HepG2 (cell line): ENCODE results near the gene HYAL1. TPM values are rescaled to one million over a fixed set of nuclear protein-coding genes. Genes with fewer than 3 reads are reported as not detected.

Experiments
- CBX1 ChIP-seq: IDR thresholded peaks from one replicate; pipeline ENCODE4 v1.6.1; 2016; ENCODE audit warnings: antibody characterized with exemption, low read depth
- LCORL ChIP-seq, 2 experiments: fragments of 450-650 bp in 1 of 2; sonication (generic) in 1 of 2; formaldehyde crosslinking in 1 of 2; IDR thresholded peaks; 2 replicates each; pipeline versions ENCODE4 v1.5.0 to v1.6.1; 2017 to 2020; ENCODE audit warnings: antibody characterized with exemption in 1 of 2, missing genetic modification reagents in 1 of 2
- NFATC3 ChIP-seq: sonication (generic); formaldehyde crosslinking; IDR thresholded peaks from 2 replicates; pipeline ENCODE4 v1.5.1; 2020; ENCODE audit warnings: mild to moderate bottlenecking, missing genetic modification reagents
- NFRKB ChIP-seq: fragments of 450-650 bp; IDR thresholded peaks from 2 replicates; pipeline ENCODE4 v1.6.1; 2017
- SP4 ChIP-seq: sonication (generic); formaldehyde crosslinking; IDR thresholded peaks from 2 replicates; pipeline ENCODE4 v1.8.1; 2023; ENCODE audit warnings: mild to moderate bottlenecking, missing genetic modification reagents
- ZBTB33 ChIP-seq: sonication (generic); formaldehyde crosslinking; IDR thresholded peaks from 2 replicates; pipeline ENCODE4 v1.4.0; 2020; ENCODE audit warnings: missing genetic modification reagents
- ZNF280B ChIP-seq: sonication (generic); formaldehyde crosslinking; IDR thresholded peaks from 2 replicates; pipeline ENCODE4 v1.5.0; 2020; ENCODE audit warnings: missing genetic modification reagents, mild to moderate bottlenecking, borderline replicate concordance
- ZNF468 ChIP-seq: sonication (generic); formaldehyde crosslinking; IDR thresholded peaks from 2 replicates; pipeline ENCODE4 v1.8.0; 2022; ENCODE audit warnings: mild to moderate bottlenecking, moderate library complexity, missing genetic modification reagents
- polyA plus RNA-seq, 8 experiments: library from polyadenylated mRNA; depleted of rRNA in 3 of 8; stranded (reverse) in 7 of 8; unstranded in 1 of 8; fragments of >200 nt; fragmentation: Illumina TruSeq in 4 of 8; extraction: Trizol in 4 of 8; gene quantifications; 2 replicates each; pipeline versions ENCODE4 v1.2.1 to v1.2.3, GENCODE V29; 2011 to 2016; ENCODE audit warnings: low read depth in 4 of 8, missing spikeins in 1 of 8, mixed read lengths in 1 of 8; ENCODE audit not compliant: insufficient read depth in 1 of 8
- total RNA-seq, 5 experiments: library from RNA; depleted of rRNA; stranded (reverse); fragments of >200 nt; fragmentation: Illumina TruSeq; extraction: Trizol; gene quantifications; 2 replicates each; pipeline ENCODE4 v1.2.3, GENCODE V29; 2016; ENCODE audit warnings: low read depth in 1 of 5
- TF ChIP-seq, protein P1 (sequence below): sonication (generic); formaldehyde crosslinking; IDR thresholded peaks from 2 replicates; pipeline ENCODE4 v1.5.1; 2020; ENCODE audit warnings: mild to moderate bottlenecking, missing genetic modification reagents, moderate library complexity
- TF ChIP-seq, protein P2 (sequence below): fragments of 450-650 bp; IDR thresholded peaks from 2 replicates; pipeline ENCODE4 v1.6.1; 2016

HYAL1 gene
- total and polyA plus RNA-seq, 2 of the 13 experiments (the other 11 are each of a cell fraction or from before 2014, with no cell fraction given), result 76.5 to 193 TPM

DNA sequence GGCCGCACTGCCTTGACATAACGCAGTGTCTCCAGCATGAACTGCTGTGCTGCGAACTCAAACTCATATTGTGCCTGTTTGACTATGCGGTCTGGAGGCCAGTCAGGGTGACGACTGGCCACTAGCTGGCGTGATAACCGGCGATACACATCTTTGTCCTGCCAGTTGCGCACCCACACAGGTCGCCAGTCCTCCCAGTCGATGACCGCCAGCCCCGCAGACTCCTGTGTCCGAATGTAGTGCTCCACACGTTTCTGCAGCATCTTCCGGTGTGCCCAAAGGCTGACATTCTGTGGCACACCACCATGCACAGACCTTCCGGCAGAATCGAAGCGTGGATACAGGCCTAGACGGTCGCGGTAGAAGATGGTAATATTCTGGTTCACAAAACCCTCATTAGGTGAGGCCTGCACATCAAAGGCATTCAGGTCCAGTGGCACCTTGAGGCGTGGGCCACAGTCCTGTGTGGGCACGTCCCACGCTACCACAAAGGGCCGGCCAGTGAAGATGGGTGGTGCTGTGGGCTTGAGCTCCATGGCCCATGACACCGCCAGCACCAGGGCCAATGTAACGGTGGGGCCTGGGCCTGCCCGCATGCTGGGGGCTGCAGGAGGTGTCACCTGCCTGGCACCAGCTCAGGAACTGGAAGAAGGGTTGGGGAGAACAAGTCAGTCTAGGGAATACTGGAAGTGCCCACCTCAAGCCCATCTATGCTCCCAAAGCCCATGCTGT lies 16.7 kb upstream of the HYAL1 start (continued):
- TF ChIP-seq, protein P1, sequence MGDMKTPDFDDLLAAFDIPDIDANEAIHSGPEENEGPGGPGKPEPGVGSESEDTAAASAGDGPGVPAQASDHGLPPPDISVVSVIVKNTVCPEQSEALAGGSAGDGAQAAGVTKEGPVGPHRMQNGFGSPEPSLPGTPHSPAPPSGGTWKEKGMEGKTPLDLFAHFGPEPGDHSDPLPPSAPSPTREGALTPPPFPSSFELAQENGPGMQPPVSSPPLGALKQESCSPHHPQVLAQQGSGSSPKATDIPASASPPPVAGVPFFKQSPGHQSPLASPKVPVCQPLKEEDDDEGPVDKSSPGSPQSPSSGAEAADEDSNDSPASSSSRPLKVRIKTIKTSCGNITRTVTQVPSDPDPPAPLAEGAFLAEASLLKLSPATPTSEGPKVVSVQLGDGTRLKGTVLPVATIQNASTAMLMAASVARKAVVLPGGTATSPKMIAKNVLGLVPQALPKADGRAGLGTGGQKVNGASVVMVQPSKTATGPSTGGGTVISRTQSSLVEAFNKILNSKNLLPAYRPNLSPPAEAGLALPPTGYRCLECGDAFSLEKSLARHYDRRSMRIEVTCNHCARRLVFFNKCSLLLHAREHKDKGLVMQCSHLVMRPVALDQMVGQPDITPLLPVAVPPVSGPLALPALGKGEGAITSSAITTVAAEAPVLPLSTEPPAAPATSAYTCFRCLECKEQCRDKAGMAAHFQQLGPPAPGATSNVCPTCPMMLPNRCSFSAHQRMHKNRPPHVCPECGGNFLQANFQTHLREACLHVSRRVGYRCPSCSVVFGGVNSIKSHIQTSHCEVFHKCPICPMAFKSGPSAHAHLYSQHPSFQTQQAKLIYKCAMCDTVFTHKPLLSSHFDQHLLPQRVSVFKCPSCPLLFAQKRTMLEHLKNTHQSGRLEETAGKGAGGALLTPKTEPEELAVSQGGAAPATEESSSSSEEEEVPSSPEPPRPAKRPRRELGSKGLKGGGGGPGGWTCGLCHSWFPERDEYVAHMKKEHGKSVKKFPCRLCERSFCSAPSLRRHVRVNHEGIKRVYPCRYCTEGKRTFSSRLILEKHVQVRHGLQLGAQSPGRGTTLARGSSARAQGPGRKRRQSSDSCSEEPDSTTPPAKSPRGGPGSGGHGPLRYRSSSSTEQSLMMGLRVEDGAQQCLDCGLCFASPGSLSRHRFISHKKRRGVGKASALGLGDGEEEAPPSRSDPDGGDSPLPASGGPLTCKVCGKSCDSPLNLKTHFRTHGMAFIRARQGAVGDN (CRISPR knock-in tag), result peak; percentile 57
- no peak for TF ChIP-seq NFATC3
- peak; percentile 54; the same call in 1 of the 2 replicates for TF ChIP-seq SP4 (CRISPR knock-in tag)
- 0 out of 2 replicates have a peak, but pooled peaks have one; percentile 40 for TF ChIP-seq ZNF280B (CRISPR knock-in tag)
- TF ChIP-seq NFRKB, result no peak
- TF ChIP-seq LCORL (IDR thresholded peaks at IDR 0.05), result no peak
- TF ChIP-seq LCORL (CRISPR knock-in tag; IDR thresholded peaks at IDR 0.05), result no peak
- TF ChIP-seq ZNF468 (CRISPR knock-in tag), result no peak
- TF ChIP-seq, protein P2, sequence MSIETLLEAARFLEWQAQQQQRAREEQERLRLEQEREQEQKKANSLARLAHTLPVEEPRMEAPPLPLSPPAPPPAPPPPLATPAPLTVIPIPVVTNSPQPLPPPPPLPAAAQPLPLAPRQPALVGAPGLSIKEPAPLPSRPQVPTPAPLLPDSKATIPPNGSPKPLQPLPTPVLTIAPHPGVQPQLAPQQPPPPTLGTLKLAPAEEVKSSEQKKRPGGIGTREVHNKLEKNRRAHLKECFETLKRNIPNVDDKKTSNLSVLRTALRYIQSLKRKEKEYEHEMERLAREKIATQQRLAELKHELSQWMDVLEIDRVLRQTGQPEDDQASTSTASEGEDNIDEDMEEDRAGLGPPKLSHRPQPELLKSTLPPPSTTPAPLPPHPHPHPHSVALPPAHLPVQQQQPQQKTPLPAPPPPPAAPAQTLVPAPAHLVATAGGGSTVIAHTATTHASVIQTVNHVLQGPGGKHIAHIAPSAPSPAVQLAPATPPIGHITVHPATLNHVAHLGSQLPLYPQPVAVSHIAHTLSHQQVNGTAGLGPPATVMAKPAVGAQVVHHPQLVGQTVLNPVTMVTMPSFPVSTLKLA, result no peak
- peak; percentile 89 for TF ChIP-seq ZBTB33 (CRISPR knock-in tag)
- no peak for TF ChIP-seq CBX1
- TF ChIP-seq, all 625 proteins: peak for 38
